ENCODE results near the gene ATG7. TPM values are rescaled to one million over a fixed set of nuclear protein-coding genes. Genes with fewer than 3 reads are reported as not detected.
A peak's percentile ranks its signal among the peaks of the same experiment; 100 is the strongest.

ATG7 gene
- total RNA-seq = 68.9 TPM

GRCh38 chr3:11271986-11272904, at the start of gene ATG7:
Gene ATG7 (plus strand): TSS chr3:11272397. CDS start chr3:11298696, 26,299 bp downstream.
- intact Hi-C loops (cut with DNase I) = no loop called here
- peak; percentile 98 for DNase-seq (ENCODE audit: low spot score)
- ATAC-seq = peak; percentile 99

- DNase-seq (ENCODE audit: low spot score) = no peak
- ATAC-seq = no peak
- intact Hi-C loops (cut with DNase I) = no loop called here
Measured at GRCh38 chr3:11224010-11224409, 48.2 kb upstream of the ATG7 start.

- no peak for DNase-seq (ENCODE audit: low spot score)
- intact Hi-C loops (cut with DNase I) = no loop called here
- ATAC-seq = no peak
Measured at GRCh38 chr3:11224870-11225229, 47.3 kb upstream of the ATG7 start.

GRCh38 chr3:11226042-11226370, 46.2 kb upstream of the ATG7 start:
- DNase-seq (ENCODE audit: low spot score) = no peak
- intact Hi-C loops (cut with DNase I) = no loop called here
- ATAC-seq = no peak

- ATAC-seq (peak; percentile 77), DNase-seq (ENCODE audit: low spot score) (no peak)
- intact Hi-C loops (cut with DNase I) = no loop called here
Measured at GRCh38 chr3:11228041-11228440, 44.2 kb upstream of the ATG7 start.

DNA sequence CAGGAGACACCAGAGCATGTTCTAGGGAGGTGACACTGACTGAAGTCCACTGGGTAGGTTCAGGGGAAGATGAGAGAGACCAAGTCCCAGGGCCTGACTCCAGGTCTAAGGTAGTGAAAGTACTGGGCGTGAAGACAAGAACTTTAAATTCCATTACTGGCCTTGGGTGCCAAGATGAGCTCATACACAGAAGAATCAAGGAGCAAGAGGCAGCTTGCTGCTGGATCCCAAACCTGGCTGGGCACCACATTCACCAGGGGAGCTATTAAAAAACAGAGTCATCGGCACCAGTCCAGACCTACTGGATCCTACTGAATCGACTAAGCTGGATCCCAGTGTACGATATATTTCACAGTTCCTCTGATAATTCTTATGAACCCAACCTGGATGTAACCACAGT, 42.1 kb upstream of the ATG7 start:
- intact Hi-C loops (cut with DNase I) = no loop called here
- DNase-seq (ENCODE audit: low spot score) = no peak
- ATAC-seq = no peak

DNA sequence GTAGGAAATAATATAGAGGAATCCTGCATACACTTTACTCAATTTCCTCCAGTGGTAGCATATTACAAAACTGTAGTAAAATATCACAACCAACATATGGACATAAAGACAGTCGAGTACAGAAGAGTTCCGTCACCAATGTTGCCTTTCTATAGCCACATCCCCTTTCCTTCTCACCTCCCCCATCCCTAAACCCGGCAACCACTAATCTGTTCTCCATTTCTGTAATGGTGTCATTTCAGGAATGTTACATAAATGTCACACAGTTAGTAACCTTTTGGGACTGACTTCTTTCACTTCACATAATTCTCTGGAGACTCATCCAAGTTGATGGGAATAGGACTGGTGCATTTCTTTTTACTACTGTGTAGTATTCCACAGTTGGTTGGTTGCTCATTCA, 41.4 kb upstream of the ATG7 start:
- ATAC-seq (no peak), DNase-seq (ENCODE audit: low spot score) (no peak)
- intact Hi-C loops (cut with DNase I) = no loop called here

DNA sequence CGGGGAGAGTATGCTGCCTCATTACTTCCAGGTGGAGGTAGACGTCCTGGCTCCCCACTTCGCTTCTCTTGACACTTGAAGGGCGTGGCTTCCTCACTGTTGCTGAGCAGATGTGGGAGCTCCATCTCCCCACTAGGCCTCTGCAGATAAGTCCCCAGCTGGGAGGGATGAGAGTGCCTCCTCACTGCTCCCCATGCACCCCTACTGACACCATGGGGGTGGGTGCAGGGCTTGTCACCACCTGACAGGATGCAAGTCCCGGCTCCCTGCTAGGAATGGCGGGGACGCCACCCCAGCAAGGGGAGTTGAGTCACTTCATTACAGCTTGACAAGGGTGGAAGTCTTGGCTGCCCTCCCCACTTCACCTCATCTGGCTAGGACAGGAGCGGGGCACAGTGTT, 36.8 kb upstream of the ATG7 start:
- DNase-seq (ENCODE audit: low spot score) (no peak), ATAC-seq (no peak)
- intact Hi-C loops (cut with DNase I) = no loop called here

DNA sequence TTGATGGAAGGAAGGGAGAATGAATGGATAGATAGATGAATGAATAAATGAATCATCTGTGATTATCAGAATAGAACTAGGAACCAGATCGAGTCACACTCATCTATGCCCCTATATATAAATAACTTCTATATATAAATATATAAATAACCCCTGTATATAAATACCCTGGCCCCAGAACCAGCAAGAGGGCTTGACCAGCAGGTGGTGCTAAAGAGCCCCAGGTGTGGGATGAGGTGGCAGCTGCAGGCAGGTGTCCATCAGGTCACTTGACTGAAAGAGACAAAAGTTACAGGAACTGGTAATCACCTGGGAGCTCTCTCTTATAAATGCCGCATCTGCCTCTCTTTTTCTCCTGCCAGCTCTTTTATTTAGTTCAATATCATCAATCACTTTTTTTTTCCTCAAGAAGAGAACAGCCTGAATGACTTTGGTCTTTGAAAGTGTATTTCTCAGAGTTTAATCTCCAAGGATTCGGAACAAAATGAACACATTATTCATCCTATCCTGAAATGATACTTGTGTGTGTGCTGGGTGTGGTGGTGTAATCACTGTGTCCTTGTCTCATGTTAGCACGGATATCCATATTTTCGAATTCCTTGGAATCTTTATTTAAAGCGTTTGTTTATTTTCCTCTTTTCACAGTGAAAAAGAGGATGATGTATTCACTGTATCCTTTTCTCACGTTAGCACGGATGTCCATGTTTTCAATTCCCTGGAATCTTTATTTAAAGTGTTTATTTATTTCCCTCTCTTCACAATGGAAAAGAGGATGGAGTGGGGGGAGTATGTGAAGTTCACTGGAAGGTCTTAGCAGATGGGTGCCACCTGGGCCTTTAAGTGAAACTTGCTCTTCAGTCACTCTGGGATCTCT, 35.4 kb upstream of the ATG7 start:
- DNase-seq (ENCODE audit: low spot score) (peak; percentile 75), ATAC-seq (peak; percentile 46)
- intact Hi-C loops (cut with DNase I) = no loop called here

- ATAC-seq = no peak
- DNase-seq (ENCODE audit: low spot score) = no peak
- intact Hi-C loops (cut with DNase I) = no loop called here
Measured at GRCh38 chr3:11238060-11238459, 34.1 kb upstream of the ATG7 start.

GRCh38 chr3:11238880-11239279, 33.3 kb upstream of the ATG7 start:
- intact Hi-C loops (cut with DNase I) = no loop called here
- DNase-seq (ENCODE audit: low spot score) (no peak), ATAC-seq (no peak)

- DNase-seq (ENCODE audit: low spot score) (no peak), ATAC-seq (no peak)
- intact Hi-C loops (cut with DNase I) = no loop called here
Measured at GRCh38 chr3:11239796-11240195, 32.4 kb upstream of the ATG7 start.

GRCh38 chr3:11240496-11240895, 31.7 kb upstream of the ATG7 start:
- intact Hi-C loops (cut with DNase I) = no loop called here
- ATAC-seq (no peak), DNase-seq (ENCODE audit: low spot score) (no peak)

GRCh38 chr3:11244121-11244677, 28.0 kb upstream of the ATG7 start:
- DNase-seq (ENCODE audit: low spot score) (no peak), ATAC-seq (no peak)
- intact Hi-C loops (cut with DNase I) = no loop called here

DNA sequence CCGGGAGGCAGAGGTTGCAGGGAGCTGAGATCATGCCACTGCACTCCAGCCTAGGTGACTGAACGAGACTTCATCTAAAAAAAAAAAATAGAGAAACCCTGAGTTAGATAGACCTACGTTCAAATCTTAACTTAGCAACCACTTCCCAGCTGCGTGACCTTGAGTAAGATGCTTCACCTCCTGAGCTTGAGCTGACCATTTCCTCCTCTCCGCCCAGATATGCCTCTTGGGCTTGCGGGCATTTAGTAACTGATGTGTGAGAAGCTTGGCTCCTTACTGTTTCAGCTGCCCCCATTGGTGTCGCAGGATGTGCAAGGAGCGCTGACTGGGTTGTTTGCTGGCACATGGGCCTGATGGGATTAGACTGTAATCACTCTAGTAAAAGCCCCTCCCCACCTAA, 26.9 kb upstream of the ATG7 start:
- intact Hi-C loops (cut with DNase I) = no loop called here
- DNase-seq (ENCODE audit: low spot score) = no peak
- no peak for ATAC-seq

DNA sequence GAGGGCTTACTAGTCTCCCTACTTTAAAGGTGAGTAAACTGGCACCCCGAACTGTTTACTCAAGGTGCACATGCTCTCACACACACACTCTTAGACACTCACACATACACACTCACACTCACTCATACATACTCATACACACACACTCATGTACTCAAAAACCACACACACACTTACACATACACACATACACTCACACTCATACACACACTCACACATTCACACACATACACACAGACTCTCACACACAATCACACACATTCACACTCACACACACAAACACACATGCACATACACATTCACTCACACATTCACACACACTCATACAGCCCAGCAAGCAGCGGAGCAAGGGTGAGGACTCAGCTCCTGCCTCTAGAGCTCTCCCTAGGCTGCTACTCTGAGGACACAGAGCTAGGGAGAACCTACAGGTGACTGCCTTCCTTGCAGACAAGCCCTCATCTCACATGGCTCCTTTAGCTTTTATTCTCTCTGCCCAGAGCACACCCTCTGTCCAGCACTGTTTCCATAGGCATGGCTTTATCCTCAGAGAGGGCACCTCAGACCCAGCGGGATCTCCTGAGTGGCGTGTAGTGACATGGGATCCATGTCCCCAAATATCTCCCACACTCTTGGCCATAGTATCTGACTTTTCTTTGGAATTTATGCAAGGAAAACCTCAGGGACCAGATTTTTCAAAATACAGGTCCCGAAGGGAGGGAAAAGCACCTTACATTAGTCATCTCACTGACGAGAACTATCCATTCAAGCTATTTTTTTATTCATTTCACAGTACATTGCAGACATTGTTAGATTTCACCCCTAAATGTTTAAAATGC, 26.2 kb upstream of the ATG7 start:
- intact Hi-C loops (cut with DNase I) = no loop called here
- ATAC-seq = peak; percentile 22
- no peak for DNase-seq (ENCODE audit: low spot score)

DNA sequence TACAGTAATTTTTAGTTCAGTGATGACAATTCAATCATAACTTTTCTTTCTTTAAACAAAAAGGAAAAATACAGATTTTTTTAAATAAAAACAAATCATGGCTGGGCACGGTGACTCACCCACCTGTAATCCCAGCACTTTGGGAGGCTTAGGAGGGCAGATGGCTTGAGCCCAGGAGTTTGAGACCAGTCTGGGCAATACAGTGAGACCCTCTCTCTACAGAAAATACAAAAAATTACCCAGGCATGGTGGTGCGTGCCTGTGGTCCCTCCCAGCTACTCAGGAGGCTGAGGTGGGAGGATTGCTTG, 25.6 kb upstream of the ATG7 start:
- ATAC-seq (no peak), DNase-seq (ENCODE audit: low spot score) (no peak)
- intact Hi-C loops (cut with DNase I) = no loop called here

DNA sequence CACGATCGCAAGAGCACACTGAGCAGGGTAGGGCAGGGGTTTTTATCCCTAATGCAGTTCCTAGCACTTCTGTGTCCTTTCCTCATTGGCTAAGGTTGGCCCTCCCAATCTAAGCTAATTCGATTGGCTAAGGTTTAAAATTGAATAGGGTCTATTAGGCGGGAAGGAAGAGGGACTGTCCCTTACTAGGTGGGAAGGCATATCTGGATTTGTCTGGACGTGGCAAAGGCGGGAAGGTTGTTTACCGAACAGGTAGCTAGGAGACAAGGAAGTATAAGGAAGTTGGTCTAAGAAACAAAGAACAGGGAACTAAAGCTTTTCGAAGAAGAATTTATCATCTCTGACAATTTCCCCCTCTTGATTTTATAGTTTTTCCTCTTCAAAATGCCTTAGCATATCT, 24.8 kb upstream of the ATG7 start:
- ATAC-seq (no peak), DNase-seq (ENCODE audit: low spot score) (no peak)
- intact Hi-C loops (cut with DNase I) = no loop called here

GRCh38 chr3:11248596-11248995, 23.6 kb upstream of the ATG7 start:
- ATAC-seq (no peak), DNase-seq (ENCODE audit: low spot score) (no peak)
- intact Hi-C loops (cut with DNase I) = no loop called here
